ENCODE measurements around the gene SCRN2. TPM values are rescaled to one million over a fixed set of nuclear protein-coding genes. Genes with fewer than 3 reads are reported as not detected.

The SCRN2 gene
- total RNA-seq, 1 experiment from 2014 or later, result 73.6 TPM

GRCh38 chr17:47867813-47868533 is 26.9 kb upstream of the SCRN2 start:
- DNase-seq, result no peak
- Mint-ChIP-seq H3K36me3 (ENCODE audit: insufficient read depth, unreplicated experiment) (no peaks in the 10 kb centered on the region), H3K4me1 (ENCODE audit: low read depth, unreplicated experiment) (peaks cover 16% of the 10 kb centered on the region), H3K27me3 (ENCODE audit: insufficient read depth, unreplicated experiment) (no peaks in the 10 kb centered on the region), H3K27ac (ENCODE audit: unreplicated experiment) (no peak overlapping the region), H3K9me3 (ENCODE audit: unreplicated experiment) (no peaks in the 10 kb centered on the region), H3K4me3 (ENCODE audit: unreplicated experiment) (no peak overlapping the region)
- BruUV-seq (replicated peaks), result no TSS peak
- Histone ChIP-seq H3K4me1 (peaks cover 43% of the 10 kb centered on the region), H3K36me3 (ENCODE audit: control insufficient read depth, insufficient read depth, low read length) (no peaks in the 10 kb centered on the region), H3K27me3 (replicated peaks; ENCODE audit: control insufficient read depth, insufficient read depth, low read length) (no peaks in the 10 kb centered on the region; the same call in 1 of the 2 replicates), H3K9me3 (peaks cover 3% of the 10 kb centered on the region; the same call in 1 of the 2 replicates), H3K4me3 (ENCODE audit: low read depth, low read length) (no peak overlapping the region)
- ChIA-PET CTCF (interaction anchor here (0.6 to 1.1 kb wide), 3 partner anchors 10 to 24 kb away, joined by 3 read pairs; partner anchors contain the start of gene SP6), POLR2A (interaction anchor here (1.0 kb wide), 1 partner anchor 37 kb away, joined by 3 read pairs; the partner anchor contains the start of genes LRRC46 and MRPL10)
- TF ChIP-seq, protein P1, sequence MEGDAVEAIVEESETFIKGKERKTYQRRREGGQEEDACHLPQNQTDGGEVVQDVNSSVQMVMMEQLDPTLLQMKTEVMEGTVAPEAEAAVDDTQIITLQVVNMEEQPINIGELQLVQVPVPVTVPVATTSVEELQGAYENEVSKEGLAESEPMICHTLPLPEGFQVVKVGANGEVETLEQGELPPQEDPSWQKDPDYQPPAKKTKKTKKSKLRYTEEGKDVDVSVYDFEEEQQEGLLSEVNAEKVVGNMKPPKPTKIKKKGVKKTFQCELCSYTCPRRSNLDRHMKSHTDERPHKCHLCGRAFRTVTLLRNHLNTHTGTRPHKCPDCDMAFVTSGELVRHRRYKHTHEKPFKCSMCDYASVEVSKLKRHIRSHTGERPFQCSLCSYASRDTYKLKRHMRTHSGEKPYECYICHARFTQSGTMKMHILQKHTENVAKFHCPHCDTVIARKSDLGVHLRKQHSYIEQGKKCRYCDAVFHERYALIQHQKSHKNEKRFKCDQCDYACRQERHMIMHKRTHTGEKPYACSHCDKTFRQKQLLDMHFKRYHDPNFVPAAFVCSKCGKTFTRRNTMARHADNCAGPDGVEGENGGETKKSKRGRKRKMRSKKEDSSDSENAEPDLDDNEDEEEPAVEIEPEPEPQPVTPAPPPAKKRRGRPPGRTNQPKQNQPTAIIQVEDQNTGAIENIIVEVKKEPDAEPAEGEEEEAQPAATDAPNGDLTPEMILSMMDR (IDR thresholded peaks at IDR 0.05; ENCODE audit: insufficient read depth in 1 of 2, low read depth in 1 of 2, low read length in 1 of 2, severe bottlenecking in 1 of 2, unreplicated experiment in 1 of 2), result no peak
- intact Hi-C loops (cut with micrococcal nuclease; ENCODE audit: unreplicated experiment), result no loop called here

- Histone ChIP-seq H3K36me3 (ENCODE audit: control insufficient read depth, insufficient read depth, low read length) (no peaks in the 10 kb centered on the region), H3K4me3 (ENCODE audit: low read depth, low read length) (no peak overlapping the region), H3K4me1 (peaks cover 43% of the 10 kb centered on the region), H3K27me3 (replicated peaks; ENCODE audit: control insufficient read depth, insufficient read depth, low read length) (no peaks in the 10 kb centered on the region; the same call in 1 of the 2 replicates), H3K9me3 (peaks cover 6% of the 10 kb centered on the region; the same call in 1 of the 2 replicates)
- CTCF ChIA-PET, result interaction anchor here (1.1 kb wide), 1 partner anchor 16 kb away, joined by 3 read pairs; the partner anchor contains the start of gene SP6
- Mint-ChIP-seq H3K27ac (ENCODE audit: unreplicated experiment) (no peak overlapping the region), H3K4me3 (ENCODE audit: unreplicated experiment) (no peak overlapping the region), H3K9me3 (ENCODE audit: unreplicated experiment) (no peaks in the 10 kb centered on the region), H3K27me3 (ENCODE audit: insufficient read depth, unreplicated experiment) (no peaks in the 10 kb centered on the region), H3K36me3 (ENCODE audit: insufficient read depth, unreplicated experiment) (no peaks in the 10 kb centered on the region), H3K4me1 (ENCODE audit: low read depth, unreplicated experiment) (peaks cover 16% of the 10 kb centered on the region)
- TF ChIP-seq, protein P1 (IDR thresholded peaks at IDR 0.05; ENCODE audit: insufficient read depth in 1 of 2, low read depth in 1 of 2, low read length in 1 of 2, severe bottlenecking in 1 of 2, unreplicated experiment in 1 of 2), result no peak
- POLR2A ChIA-PET, result no interaction called here
- DNase-seq, result no peak
- no TSS peak for BruUV-seq (replicated peaks)
- intact Hi-C loops (cut with micrococcal nuclease; ENCODE audit: unreplicated experiment), result no loop called here
Observed at GRCh38 chr17:47866941-47867340, 25.9 kb upstream of the SCRN2 start.

DNA sequence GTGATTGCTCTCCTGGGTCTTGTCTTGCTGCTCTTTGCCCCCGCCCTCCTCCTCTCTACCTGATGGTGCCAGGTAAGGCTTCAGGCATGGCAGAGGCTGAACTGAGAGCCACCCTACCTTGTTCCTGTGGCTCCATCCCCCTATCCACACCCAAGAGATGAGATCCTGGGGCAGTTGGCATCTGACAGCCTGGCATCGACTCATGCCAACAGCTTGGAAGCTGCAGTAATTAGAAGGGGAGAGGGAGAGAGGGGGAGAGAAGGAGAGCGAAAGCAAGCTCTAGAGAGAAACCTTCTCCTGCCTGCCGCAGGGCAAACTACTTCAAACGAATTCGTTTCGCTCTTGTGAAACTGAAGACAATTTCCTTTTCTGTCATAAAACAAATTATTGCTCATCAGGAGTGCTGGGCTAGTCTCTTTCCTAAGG is 23.7 kb upstream of the SCRN2 start:
- no TSS peak for BruUV-seq (replicated peaks)
- Histone ChIP-seq H3K9me3 (peaks cover 6% of the 10 kb centered on the region; the same call in 1 of the 2 replicates), H3K36me3 (ENCODE audit: control insufficient read depth, insufficient read depth, low read length) (no peaks in the 10 kb centered on the region), H3K27me3 (replicated peaks; ENCODE audit: control insufficient read depth, insufficient read depth, low read length) (no peaks in the 10 kb centered on the region; the same call in 1 of the 2 replicates), H3K4me3 (ENCODE audit: low read depth, low read length) (no peak overlapping the region), H3K4me1 (peaks cover 37% of the 10 kb centered on the region)
- no peak for DNase-seq
- Mint-ChIP-seq H3K4me1 (ENCODE audit: low read depth, unreplicated experiment) (peaks cover 16% of the 10 kb centered on the region), H3K36me3 (ENCODE audit: insufficient read depth, unreplicated experiment) (no peaks in the 10 kb centered on the region), H3K27me3 (ENCODE audit: insufficient read depth, unreplicated experiment) (no peaks in the 10 kb centered on the region), H3K9me3 (ENCODE audit: unreplicated experiment) (no peaks in the 10 kb centered on the region), H3K27ac (ENCODE audit: unreplicated experiment) (no peak overlapping the region), H3K4me3 (ENCODE audit: unreplicated experiment) (no peak overlapping the region)
- ChIA-PET POLR2A (interaction anchor here (1.3 kb wide), 1 partner anchor 14 kb away, joined by 6 read pairs; the partner anchor contains the start of gene SP6), CTCF (interaction anchor here (1.0 to 1.7 kb wide), 3 partner anchors 20 to 25 kb away, joined by 4 to 12 read pairs (median 8); no protein-coding TSS in a partner anchor)
- intact Hi-C loops (cut with micrococcal nuclease; ENCODE audit: unreplicated experiment), result loop anchor here (2.0 kb wide), 1 partner anchor 22 kb away; no protein-coding TSS in a partner anchor
- TF ChIP-seq, protein P1 (IDR thresholded peaks at IDR 0.05; ENCODE audit: insufficient read depth in 1 of 2, low read depth in 1 of 2, low read length in 1 of 2, severe bottlenecking in 1 of 2, unreplicated experiment in 1 of 2), result no peak
